Brain pericyte (primary cell): ENCODE measurements around the gene NETO1.

Source experiments
- DNase-seq: peaks from one replicate; pipeline ENCODE4 v3.0.0-alpha.2; 2012; ENCODE audit warnings: low read depth, low spot score

The NETO1 gene

DNA sequence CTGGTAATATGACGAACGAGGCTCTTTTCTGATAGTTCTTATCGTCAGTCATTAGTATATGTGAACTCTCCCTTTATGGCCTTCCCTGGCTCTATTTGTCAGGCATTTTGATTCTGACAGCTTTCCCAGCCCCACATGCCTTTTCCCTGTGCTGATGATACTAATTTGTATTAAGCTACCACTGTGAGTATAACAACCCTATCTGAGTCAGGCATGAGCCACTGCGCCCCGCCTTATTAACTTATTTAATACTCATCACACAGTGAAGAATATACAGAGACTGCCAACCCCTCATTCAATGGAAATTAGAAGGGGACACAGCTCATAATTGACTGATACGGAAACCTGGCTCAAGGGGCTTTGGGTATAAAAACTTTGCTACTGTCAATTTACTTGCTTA is 140.0 kb downstream of the NETO1 start:
- no peak for DNase-seq

DNA sequence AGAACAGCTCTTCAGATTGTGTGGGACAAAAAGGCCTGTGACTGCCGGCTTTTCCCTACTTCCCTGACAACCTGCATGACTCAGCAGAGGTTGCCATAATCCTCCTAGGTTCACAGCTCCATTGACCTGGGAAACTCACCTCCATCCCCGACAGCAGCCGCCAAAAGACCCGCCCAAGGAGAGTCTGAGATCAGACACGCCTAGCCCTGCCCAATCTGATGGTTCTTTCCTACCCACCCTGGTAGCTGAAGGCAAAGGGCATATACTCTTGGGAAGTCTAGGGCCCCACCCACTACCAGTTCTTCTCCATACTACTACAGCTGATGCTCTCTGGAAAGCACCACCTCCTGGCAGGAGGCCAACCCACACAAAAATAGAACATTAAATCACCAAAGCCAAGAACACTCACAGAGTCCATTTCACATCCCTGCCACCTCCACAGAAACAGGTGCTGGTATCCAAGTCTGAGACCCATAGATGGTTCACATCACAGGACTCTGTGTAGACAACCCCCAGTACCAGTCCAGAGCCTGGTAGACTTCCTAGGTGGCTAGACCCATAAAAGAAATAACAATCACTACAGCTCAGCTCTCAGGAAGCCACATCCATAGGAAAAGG is 140.6 kb downstream of the NETO1 start:
- DNase-seq = no peak

DNA sequence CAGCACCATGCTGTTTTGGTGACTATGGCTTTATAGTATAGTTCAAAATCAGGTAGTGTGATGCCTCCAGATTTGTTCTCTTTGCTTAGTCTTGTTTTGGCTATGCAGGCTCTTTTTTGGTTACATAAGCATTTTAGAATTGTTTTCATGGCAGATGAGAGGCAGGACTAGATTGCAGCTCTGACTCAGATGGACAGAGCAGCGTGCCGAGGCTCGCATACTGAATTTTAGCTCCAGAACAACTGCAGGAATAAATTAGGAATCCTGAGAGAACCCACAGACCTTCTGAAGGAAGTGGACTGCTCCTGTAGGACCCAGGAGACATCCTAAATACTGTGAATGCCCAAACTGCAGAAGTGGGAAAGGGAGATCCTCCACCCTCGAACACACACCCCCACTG is 141.6 kb downstream of the NETO1 start:
- no peak for DNase-seq

DNA sequence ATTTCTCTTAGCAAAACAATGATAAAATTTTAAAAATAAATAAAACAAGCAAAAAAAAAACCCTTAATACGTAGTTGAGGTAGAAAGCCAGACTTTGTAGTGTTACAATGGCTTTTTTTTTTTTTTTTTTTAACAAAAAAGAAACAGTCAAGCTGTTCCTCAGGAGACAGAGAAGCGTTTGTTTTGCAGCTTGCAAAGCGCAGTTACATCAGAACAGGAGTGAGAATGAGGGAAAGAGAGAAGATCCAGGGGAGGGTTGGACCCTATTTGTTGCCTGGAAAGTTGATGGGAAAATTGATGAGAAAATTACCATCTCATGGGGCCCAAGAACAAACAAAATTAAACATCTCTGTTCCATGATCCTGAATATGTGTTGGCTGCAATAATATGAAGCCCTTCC is 146.5 kb downstream of the NETO1 start:
- no peak for DNase-seq

DNA sequence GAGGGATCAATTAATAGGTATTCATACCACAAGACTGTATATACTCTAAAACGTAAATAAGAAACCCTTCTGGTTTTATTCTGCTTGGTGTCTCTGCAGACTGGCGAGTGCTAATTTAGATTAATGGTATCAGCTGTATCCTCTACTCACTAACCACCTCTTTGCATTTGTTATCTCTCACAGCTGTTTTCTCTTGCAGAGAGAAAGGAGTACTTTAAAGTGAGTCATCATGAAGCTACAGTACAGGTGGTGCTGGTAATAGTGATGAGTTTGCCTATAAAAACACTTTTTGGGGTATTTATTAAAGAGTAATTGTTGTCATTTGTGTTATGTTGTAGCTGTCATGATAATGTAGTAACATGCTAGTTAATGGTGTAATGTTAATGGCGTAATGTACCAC is 147.7 kb downstream of the NETO1 start:
- no peak for DNase-seq

DNA sequence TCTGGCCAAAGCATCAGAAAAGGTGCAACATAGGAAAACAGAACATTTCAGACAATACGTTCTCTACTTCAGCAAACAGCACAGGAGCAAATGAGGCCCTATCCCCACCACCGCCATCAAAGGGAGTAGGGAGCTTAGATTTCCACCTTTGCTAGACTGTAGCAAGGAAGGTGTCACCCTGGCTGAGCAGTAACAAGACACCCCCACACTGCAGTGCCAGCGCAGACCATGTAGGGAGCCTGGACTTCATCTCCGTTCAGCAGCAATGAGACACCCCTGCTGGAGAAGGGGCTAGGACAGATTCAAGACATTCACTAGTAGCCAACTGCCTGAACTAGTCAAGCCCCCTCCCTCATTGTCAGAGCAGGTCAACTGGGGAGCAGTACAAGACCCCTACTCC is 163.6 kb downstream of the NETO1 start:
- no peak for DNase-seq

DNA sequence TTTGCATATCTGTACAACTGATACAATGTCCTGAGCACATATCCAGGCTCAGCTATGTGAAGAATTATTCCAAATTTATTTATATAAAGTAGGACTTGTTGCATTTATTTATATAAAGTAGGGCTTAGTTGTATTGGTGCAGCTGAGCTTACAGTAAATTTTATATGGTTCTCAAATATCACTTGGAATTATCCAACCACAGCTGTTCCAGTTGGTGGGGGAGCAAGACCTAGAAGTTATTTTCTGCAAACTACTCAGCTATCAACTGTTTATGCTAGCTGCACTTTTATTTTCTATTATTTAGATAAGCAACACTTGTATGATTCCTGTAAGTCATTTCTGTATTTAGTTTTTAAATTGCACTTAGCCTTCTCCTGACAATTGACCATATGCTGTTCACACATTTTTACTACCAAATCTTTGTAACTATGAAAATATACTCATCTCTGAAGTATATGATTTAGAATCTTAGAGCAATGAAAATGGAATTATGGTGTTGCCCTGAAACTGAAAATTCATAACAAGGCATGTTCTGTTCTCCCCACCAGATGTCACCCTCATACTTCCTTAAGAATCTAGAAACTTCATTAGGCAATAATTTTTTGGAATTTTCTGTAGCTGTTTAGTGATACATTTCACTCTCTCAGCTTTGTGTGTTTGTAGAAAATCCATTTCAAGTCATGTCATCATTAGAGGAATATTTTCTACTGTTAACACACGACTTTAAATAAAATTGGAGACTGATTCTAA is 166.7 kb downstream of the NETO1 start:
- no peak for DNase-seq

DNA sequence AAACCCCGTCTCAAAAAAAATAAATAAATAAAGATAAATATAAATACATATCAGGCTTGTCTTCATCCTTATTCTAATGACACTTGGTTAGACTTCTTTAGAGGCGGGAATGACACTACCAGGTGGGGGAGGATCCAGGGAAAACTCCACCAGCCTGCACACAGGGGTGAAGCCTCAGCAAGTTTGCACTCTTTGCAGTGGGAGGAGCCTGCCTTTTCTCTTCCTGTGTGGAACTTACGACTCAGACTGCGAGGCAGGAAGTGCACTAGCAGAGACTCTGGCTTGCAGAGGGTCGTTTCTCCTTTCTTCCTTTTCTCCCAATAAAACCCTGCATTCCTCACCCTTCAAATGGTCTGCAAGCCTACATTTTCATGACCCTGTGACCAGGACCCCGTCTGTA is 170.1 kb downstream of the NETO1 start:
- DNase-seq = no peak

DNA sequence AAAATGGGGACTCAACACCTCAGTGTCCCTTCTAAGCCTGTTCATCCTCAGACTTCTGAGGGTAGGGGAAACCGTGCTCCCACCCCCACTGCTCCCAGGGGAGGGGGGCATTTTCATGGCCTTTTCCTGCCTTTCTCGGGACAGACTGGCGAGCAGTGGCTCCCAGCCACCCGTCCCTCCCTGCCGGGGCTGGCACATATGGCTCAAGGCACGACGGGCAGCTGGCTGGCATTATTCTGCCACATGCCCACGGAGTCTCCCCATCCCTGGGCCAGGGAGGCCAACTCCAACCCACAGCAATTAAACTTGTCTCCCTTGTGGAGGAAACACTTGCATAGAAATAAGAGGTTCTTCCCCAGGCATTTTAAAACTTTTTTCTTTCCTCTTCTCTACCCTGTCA is 175.2 kb downstream of the NETO1 start:
- no peak for DNase-seq
